Epithelial cell of proximal tubule (primary cell): ENCODE data around the gene ADAMTS3. TPM values are rescaled to one million over a fixed set of nuclear protein-coding genes. Genes with fewer than 3 reads are reported as not detected.
"Not testable (repeated sequence)": the region's sequence is repeated elsewhere in the genome, so short reads cannot be mapped to it uniquely, and the experiment has no call there.

ENCODE experiments used
- DNase-seq: peaks from one replicate; pipeline ENCODE4 v3.0.0-alpha.2; 2011; ENCODE audit warnings: low read depth
- H3K4me3 ChIP-seq: 2 replicates; pipeline ENCODE4 v1.5.1; 2011; ENCODE audit warnings: low read depth, mild to moderate bottlenecking, low read length
- total RNA-seq: library from RNA; depleted of rRNA; stranded (reverse); fragments of >200 nt; gene quantifications from 2 replicates; pipeline ENCODE4 v1.2.3, GENCODE V29; 2015
- TF ChIP-seq, protein P1 (sequence below): conservative IDR thresholded peaks from 2 replicates; pipeline ENCODE4 v1.5.1; 2012; ENCODE audit warnings: low read depth, mild to moderate bottlenecking, low read length

ADAMTS3 gene
- total RNA-seq, 1 donor from 2014 or later: 4.7 TPM

GRCh38 chr4:72553540-72554337 is 15.3 kb downstream of the ADAMTS3 start:
- TF ChIP-seq, protein P1, sequence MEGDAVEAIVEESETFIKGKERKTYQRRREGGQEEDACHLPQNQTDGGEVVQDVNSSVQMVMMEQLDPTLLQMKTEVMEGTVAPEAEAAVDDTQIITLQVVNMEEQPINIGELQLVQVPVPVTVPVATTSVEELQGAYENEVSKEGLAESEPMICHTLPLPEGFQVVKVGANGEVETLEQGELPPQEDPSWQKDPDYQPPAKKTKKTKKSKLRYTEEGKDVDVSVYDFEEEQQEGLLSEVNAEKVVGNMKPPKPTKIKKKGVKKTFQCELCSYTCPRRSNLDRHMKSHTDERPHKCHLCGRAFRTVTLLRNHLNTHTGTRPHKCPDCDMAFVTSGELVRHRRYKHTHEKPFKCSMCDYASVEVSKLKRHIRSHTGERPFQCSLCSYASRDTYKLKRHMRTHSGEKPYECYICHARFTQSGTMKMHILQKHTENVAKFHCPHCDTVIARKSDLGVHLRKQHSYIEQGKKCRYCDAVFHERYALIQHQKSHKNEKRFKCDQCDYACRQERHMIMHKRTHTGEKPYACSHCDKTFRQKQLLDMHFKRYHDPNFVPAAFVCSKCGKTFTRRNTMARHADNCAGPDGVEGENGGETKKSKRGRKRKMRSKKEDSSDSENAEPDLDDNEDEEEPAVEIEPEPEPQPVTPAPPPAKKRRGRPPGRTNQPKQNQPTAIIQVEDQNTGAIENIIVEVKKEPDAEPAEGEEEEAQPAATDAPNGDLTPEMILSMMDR: no peak
- no peak overlapping the region for H3K4me3 ChIP-seq
- no peak for DNase-seq

- TF ChIP-seq, protein P1: no peak
- no peak overlapping the region for H3K4me3 ChIP-seq
- no peak for DNase-seq
These were observed 16.6 kb downstream of the ADAMTS3 start for GRCh38 chr4:72552447-72552846.

DNA sequence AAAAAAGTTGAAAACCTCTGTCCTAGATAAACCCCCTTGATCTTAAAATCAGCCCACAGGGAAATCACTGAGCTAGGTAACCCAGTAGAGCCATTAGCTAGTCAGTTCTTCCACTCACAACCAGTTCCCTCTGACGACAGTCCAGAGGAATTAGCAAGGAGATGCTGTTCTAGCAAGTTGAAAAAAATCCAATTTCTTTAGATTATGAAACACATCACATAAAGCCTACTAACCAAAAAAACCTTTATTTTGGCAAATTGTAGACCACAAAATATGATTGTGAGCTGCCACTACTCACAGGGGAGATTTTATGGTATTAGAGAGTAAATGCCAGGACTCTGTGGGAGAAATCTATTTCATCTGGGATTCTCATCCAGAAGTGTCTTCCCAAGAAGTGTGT is 22.6 kb downstream of the ADAMTS3 start:
- TF ChIP-seq, protein P1: no peak
- H3K4me3 ChIP-seq: no peak overlapping the region
- DNase-seq: no peak

DNA sequence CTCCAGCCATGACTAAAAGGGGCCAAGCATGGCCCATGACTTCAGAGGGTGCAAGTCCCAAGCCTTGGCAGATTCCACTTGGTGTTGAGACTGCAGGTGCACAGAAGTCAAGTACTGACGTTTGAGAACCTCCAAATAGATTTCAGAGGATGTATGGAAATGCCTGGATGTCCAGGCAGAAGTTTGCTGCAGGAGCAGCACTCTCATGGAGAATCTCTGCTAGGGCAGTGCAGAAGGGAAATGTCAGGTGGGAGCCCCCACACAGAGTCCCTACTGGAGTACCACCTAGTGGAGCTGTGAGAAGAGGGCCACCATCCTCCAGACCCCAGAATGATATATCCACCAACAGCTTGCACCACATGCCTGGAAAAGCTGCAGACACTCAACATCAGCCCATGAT is 28.3 kb downstream of the ADAMTS3 start:
- H3K4me3 ChIP-seq, DNase-seq: not testable (repeated sequence)

GRCh38 chr4:72538006-72538405 is 31.0 kb downstream of the ADAMTS3 start:
- DNase-seq: no peak
- H3K4me3 ChIP-seq: no peak overlapping the region
- TF ChIP-seq, protein P1: no peak

- TF ChIP-seq, protein P1: no peak
- H3K4me3 ChIP-seq: no peak overlapping the region
- DNase-seq: no peak
These were observed 32.6 kb downstream of the ADAMTS3 start for GRCh38 chr4:72536443-72536842.

- DNase-seq: no peak
- H3K4me3 ChIP-seq: no peak overlapping the region
- TF ChIP-seq, protein P1: no peak
These were observed 37.2 kb downstream of the ADAMTS3 start for GRCh38 chr4:72531768-72532290.
